ENCODE results near the gene CAMK2A.

DNA sequence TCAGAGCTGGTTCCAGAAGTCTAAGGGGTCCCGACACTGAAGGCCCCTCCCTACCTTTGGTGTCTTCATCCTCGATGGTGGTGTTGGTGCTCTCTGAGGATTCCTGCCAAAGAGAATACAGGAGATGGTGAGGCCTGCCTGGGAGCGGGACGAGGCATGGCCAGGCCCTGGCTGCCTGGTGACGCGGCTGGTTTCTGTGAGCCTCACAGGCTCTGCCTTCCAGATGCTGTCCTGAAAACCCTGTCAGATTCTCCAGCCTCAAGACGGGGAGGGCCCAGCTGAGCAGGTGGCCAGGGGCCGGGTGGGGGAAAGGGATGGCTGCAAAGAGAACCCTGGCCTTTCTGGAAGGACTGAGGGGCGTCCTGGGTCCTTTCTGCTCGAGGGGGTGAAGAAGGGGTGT is 50.9 kb downstream of the CAMK2A start:
- TF ChIP-seq, protein P1, sequence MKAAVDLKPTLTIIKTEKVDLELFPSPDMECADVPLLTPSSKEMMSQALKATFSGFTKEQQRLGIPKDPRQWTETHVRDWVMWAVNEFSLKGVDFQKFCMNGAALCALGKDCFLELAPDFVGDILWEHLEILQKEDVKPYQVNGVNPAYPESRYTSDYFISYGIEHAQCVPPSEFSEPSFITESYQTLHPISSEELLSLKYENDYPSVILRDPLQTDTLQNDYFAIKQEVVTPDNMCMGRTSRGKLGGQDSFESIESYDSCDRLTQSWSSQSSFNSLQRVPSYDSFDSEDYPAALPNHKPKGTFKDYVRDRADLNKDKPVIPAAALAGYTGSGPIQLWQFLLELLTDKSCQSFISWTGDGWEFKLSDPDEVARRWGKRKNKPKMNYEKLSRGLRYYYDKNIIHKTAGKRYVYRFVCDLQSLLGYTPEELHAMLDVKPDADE (IDR thresholded peaks at IDR 0.05), result no peak
- TF ChIP-seq EZH2 (IDR thresholded peaks at IDR 0.05; ENCODE audit: low read depth, unreplicated experiment), result no peak
